ENCODE data around the gene DLGAP1.

Gene DLGAP1

DNA sequence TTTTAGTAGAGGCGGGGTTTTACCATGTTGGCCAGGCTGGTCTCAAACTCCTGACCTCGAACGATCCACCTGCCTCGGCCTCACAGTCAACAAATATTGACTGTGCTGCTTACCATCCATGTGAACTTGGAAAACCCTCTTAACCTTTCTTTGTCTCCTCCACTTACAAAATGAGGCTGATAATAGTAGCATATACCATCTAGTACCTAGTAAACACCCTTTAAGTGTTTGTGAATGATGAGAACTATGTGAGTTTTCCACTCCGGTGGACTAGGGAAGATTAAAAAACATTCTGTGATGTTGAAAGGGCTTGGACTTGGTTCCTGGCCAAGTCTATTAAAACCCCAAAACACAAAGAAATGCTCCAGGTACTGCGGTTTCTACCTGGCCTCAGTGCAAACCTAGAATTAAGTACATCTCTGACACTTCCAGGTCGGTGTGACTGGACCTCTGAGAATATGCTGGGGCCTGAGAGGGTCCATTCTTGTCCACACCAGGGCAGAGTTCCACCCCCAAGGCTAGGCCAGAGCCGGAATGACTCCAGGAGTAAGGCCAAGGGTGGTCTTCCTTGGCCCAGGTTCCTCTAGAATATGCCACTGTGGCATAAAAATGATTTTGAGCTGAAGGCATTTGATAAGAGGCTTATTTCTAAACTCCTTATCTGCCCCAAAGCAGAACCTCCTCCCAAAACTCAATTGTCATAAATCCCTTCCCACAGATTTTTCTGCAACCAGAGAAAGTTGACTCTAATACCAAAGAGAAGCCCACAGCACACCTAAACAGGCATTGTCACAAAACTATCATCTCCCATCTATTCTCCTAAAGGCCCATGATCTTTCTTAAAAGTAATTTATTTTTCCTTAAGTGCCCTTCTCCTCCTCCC, 787.6 kb downstream of the DLGAP1 start:
- no peak for DNase-seq

- DNase-seq = no peak
Measured at GRCh38 chr18:3666526-3667254, 788.4 kb downstream of the DLGAP1 start.

GRCh38 chr18:3665780-3666525, 789.2 kb downstream of the DLGAP1 start:
- peak; percentile 60 for DNase-seq

- no peak for DNase-seq
Measured at GRCh38 chr18:3665204-3665603, 789.9 kb downstream of the DLGAP1 start.

DNA sequence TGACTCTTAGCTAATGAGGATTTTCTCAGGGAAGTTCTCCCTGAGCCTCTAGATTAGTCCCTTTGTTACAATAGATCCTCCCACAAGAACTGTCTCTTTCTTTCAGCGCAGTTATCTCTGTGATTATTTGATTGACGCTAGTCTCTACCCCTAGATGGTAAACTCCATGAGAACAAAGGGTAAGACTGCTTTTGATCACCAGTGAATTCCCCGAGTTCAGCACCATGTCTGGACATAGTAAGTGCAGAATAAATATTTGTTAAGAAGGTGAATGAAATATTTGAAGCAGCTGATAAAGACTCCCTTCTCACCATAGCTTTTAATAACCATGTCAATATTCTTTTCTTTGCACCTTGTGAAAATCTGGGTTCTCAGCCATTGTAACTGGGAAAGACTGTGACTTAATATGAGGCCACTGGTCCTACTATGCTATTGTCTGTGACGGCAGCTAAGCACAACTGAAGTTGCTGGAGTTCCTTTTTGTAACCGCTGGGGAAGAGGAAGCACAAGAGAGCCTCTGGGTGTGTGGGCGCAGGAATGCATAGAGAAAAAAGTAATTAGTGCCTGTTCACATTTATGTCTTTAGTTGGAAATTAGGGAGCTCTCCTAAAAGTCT, 790.4 kb downstream of the DLGAP1 start:
- peak; percentile 67 for DNase-seq

- DNase-seq = no peak
Measured at GRCh38 chr18:3663870-3664512, 791.1 kb downstream of the DLGAP1 start.

GRCh38 chr18:3661989-3662388, 793.1 kb downstream of the DLGAP1 start:
- no peak for DNase-seq

GRCh38 chr18:3660739-3661515, 794.2 kb downstream of the DLGAP1 start:
- peak; percentile 91 for DNase-seq

DNA sequence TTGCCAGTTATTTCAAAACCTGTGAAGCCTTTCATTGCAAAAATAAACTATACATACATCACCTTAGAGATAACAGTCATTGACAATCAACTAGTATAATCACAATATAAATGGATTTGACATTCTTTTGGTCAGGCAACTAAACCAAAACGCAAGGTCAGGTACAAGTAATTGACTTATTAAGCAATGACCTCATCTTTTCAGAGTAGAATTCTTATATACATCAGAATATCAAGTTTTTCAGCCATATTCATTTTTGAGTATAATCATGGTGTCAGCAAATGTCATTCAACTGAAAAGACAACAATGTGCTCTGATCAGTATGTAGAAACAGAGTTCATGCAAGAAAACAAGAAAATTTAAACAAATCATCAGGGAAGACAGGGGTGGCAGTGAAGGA, 796.6 kb downstream of the DLGAP1 start:
- no peak for DNase-seq

DNA sequence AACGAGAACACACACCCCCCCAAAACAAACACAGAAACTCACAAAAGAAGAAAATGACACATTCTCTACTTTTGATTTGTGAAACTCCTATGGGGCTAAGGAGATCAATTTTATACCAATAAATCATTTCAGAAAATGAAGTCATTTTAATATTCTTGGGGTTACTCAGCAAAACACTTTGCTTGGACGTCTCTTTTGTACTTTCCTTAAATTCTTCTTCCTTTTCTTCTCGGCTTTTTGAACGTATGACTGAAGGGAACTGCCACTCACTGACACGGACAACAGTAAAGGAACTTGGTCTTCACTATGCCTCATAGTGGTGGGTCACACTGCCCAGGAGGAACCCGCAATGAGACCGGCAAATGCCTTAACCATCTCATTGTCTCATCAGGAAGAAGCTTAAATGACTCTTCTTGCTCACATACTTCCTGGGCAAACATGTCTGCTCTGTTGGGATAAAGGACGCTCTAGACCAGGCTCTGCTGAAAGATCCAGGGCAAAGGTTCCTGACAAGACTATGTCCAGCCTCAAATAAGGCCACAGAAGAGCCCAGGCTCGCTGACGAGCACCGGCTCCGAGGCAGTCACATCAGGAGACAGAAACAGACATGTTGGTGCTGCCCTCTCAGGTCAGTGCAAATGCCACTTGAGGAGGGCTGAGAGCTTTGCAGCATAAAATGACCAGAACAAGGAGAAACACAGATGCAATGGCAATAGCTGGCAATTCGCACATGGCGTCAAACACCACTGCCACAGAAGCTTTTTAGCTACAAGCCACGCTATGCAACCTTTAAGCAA, 799.7 kb downstream of the DLGAP1 start:
- no peak for DNase-seq

GRCh38 chr18:3654442-3655253, 800.5 kb downstream of the DLGAP1 start:
- DNase-seq = no peak

GRCh38 chr18:3653851-3654441, 801.2 kb downstream of the DLGAP1 start:
- peak; percentile 48 for DNase-seq

DNA sequence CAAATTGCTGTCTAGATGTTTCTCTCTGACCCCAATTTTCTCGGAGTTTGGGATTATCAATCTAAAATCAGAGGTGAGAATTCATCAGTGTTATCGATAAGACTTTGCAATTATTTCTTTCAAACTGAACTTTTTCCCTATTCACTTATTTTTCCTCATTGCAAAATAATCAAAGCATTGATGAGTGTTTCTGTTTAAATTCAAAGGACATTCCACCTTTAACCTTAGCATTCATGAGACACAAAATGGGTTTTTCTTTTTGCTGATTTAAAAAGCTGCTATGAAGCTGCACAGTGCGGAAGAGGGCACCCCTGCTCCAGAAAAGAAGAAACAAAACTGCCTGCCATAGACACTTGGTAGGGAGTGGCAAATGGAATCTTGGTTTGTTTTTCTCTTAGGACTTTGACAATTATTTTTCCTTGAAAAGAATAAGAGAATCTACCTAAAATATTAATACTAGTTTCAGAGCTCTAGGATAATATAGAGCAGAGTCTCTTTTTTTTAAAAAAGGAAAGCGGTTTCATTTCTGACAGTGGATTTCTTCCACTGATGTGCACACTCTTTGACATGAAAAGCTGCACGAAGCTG, 801.8 kb downstream of the DLGAP1 start:
- peak; percentile 59 for DNase-seq

- DNase-seq = peak; percentile 95
Measured at GRCh38 chr18:3652380-3653262, 802.5 kb downstream of the DLGAP1 start.

DNA sequence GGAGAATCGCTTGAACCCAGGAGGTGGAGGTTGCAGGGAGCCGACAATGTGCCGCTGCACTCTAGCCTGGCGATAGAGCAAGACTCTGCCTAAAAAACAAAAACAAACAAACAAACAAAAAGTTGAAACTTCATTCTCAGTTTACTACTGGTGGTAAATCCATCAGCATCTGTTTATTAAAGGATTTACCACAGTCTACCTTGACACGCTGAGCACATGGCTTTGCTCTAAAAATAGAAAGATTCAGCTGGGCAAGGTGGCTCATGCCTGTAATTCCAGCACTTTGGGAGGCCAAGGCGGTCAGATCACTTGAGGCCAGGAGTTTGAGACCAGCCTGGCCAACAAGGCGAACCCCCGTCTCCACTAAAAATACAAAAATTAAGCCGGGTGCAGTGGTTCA, 803.8 kb downstream of the DLGAP1 start:
- no peak for DNase-seq

DNA sequence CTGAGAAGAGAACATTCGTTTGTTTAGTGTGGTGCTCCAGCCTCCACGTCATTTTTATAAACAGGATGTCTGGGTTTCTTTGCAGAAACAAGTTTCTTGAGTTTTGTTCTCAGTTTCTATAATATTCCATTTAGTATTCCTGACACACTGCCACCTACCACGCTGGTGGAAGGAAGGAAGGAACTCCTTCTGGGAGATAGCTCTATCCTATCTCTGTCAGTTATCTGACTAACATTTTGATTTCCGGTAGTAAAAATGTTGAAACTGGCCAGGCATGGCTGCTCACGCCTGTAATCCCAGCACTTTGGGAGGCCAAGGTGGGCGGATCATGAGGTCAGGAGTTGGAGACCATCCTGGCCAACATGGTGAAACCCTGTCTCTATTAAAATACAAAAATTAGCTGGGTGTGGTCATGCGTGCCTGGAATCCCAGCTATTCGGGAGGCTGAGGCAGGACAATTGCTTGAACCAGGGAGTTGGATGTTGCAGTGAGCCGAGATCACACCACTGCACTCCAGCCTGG, 804.5 kb downstream of the DLGAP1 start:
- DNase-seq = peak; percentile 61

GRCh38 chr18:3649633-3650426, 805.3 kb downstream of the DLGAP1 start:
- DNase-seq = no peak

Data from GF-D8 (cell line).